Testis (tissue), 2 donors: Measurements from ENCODE around the gene CDC14A.

ENCODE experiments used
- CTCF ChIP-seq, 3 experiments: fragments of 450-650 bp in 2 of 3; fragments of 200-600 bp in 1 of 3; sonication (generic) in 1 of 3; IDR thresholded peaks; one replicate each; pipeline ENCODE4 v1.5.1; 2016 to 2019; ENCODE audit warnings: antibody characterized with exemption in 3 of 3, mild to moderate bottlenecking in 2 of 3, moderate library complexity in 1 of 3
- POLR2A ChIP-seq: fragments of 450-650 bp; IDR thresholded peaks from one replicate; pipeline ENCODE4 v1.6.1; 2017; ENCODE audit warnings: antibody characterized with exemption, mild to moderate bottlenecking, moderate library complexity

GRCh38 chr1:100556181-100556580 is 203.9 kb downstream of the CDC14A start:
- TF ChIP-seq POLR2A (no peak), CTCF (IDR thresholded peaks at IDR 0.05) (no peak)
